ENCODE results near the gene MIX23. TPM values are rescaled to one million over a fixed set of nuclear protein-coding genes. Genes with fewer than 3 reads are reported as not detected.

MIX23 gene
- total RNA-seq, 1 experiment from 2014 or later, result 111 TPM

DNA sequence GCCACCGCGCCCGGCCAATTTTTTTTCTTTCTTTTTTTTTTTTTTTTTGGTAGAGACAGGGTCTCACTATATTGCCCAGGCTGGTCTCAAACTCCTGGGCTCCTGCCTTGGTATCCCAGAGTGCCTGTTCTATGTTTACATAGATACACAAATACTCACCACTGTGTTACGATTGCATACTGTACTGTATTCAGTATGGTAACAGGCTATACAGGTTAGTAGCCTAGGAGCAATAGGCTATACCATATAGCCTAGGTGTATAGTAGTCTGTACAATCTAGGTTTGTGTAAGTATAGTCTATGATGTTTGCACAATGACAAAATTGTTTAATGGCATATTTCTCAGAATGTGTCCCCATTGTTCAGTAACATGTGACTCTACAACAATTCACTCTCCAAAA, 31.4 kb downstream of the MIX23 start:
- Histone ChIP-seq H3K27ac (ENCODE audit: low read length) (no peak overlapping the region), H3K4me2 (ENCODE audit: low read length) (no peak overlapping the region), H3K79me2 (ENCODE audit: low read length) (no peaks in the 10 kb centered on the region), H2AFZ (ENCODE audit: low read length) (no peak overlapping the region), H3K9ac (ENCODE audit: low read length) (no peak overlapping the region), H3F3A (ENCODE audit: low read length, unreplicated experiment) (no peaks in the 10 kb centered on the region), H3K27me3 (ENCODE audit: low read length) (no peaks in the 10 kb centered on the region), H3K36me3 (ENCODE audit: low read depth, low read length) (no peaks in the 10 kb centered on the region), H3K9me2 (replicated peaks; ENCODE audit: low read length) (no peaks in the 10 kb centered on the region), H3K4me3 (ENCODE audit: low read length) (no peak overlapping the region), H3K4me1 (ENCODE audit: insufficient read depth, low read length) (peaks cover 13% of the 10 kb centered on the region), H3K9me3 (ENCODE audit: low read length) (no peaks in the 10 kb centered on the region), H4K20me1 (ENCODE audit: low read length) (no peaks in the 10 kb centered on the region)
- peak; percentile 33 for ATAC-seq
- BruUV-seq (replicated peaks), result no TSS peak
- intact Hi-C loops (cut with micrococcal nuclease), result loop anchor here (10.0 kb wide), 1 partner anchor 377 kb away; no protein-coding TSS in a partner anchor
- CTCF ChIA-PET, result interaction anchor here (0.7 to 3.1 kb wide), 2 partner anchors 35 to 45 kb away, joined by 3 to 37 read pairs; no protein-coding TSS in a partner anchor
- POLR2A ChIA-PET (ENCODE audit: unreplicated experiment), result no interaction called here
- TF ChIP-seq, protein P1, sequence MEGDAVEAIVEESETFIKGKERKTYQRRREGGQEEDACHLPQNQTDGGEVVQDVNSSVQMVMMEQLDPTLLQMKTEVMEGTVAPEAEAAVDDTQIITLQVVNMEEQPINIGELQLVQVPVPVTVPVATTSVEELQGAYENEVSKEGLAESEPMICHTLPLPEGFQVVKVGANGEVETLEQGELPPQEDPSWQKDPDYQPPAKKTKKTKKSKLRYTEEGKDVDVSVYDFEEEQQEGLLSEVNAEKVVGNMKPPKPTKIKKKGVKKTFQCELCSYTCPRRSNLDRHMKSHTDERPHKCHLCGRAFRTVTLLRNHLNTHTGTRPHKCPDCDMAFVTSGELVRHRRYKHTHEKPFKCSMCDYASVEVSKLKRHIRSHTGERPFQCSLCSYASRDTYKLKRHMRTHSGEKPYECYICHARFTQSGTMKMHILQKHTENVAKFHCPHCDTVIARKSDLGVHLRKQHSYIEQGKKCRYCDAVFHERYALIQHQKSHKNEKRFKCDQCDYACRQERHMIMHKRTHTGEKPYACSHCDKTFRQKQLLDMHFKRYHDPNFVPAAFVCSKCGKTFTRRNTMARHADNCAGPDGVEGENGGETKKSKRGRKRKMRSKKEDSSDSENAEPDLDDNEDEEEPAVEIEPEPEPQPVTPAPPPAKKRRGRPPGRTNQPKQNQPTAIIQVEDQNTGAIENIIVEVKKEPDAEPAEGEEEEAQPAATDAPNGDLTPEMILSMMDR (conservative IDR thresholded peaks at IDR 0.05; ENCODE audit: low read depth, low read length), result no peak
- TF ChIP-seq EZH2 (IDR thresholded peaks at IDR 0.05; ENCODE audit: low read length, unreplicated experiment) (no peak), EZH2phosphoT487 (IDR thresholded peaks at IDR 0.05; ENCODE audit: borderline replicate concordance, low read length) (no peak)
- DNase-seq, result peak; percentile 21

DNA sequence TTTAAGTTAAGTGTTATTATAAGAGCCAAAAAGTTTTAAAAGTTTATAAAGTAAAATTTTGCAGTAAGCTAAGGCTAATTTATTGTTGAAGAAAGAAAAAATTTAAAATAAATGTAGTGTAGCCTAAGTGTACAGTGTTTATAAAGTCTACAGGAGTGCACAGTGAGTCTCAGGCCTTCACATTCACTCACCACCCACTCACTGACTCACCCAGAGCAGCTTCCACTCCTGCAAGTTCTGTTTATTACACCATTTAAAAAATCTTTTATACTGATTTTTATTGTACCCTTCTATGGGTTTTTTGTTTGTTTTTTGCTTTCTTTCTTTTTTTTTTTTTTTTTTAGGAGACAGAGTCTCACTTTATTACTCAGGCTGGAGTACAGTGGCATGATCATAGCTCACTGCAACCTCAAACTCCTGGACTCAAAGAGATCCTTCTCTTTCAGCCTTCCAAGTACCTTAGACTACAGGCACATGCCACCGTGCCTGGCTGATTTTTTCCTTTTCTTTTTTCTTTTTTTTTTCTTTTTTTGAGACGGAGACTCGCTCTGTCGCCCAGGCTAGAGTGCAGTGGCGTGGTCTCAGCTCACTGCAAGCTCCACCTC, 32.1 kb downstream of the MIX23 start:
- Histone ChIP-seq H3K9me2 (replicated peaks; ENCODE audit: low read length) (no peaks in the 10 kb centered on the region), H3K9me3 (ENCODE audit: low read length) (no peaks in the 10 kb centered on the region), H3K27ac (ENCODE audit: low read length) (no peak overlapping the region), H3K36me3 (ENCODE audit: low read depth, low read length) (no peaks in the 10 kb centered on the region), H3K4me1 (ENCODE audit: insufficient read depth, low read length) (peaks cover 13% of the 10 kb centered on the region), H3F3A (ENCODE audit: low read length, unreplicated experiment) (no peaks in the 10 kb centered on the region), H4K20me1 (ENCODE audit: low read length) (no peaks in the 10 kb centered on the region), H3K9ac (ENCODE audit: low read length) (no peak overlapping the region), H2AFZ (ENCODE audit: low read length) (no peak overlapping the region), H3K79me2 (ENCODE audit: low read length) (no peaks in the 10 kb centered on the region), H3K4me3 (ENCODE audit: low read length) (no peak overlapping the region), H3K4me2 (ENCODE audit: low read length) (no peak overlapping the region), H3K27me3 (ENCODE audit: low read length) (no peaks in the 10 kb centered on the region)
- ATAC-seq (peak; percentile 86), DNase-seq (peak; percentile 27)
- ChIA-PET CTCF (interaction anchor here (0.6 to 3.1 kb wide), 4 partner anchors 34 to 1933 kb away, joined by 3 to 37 read pairs (median 3); no protein-coding TSS in a partner anchor), POLR2A (ENCODE audit: unreplicated experiment) (interaction anchor here (0.6 to 0.7 kb wide), 3 partner anchors 9 to 45 kb away, joined by 3 to 6 read pairs (median 6); no protein-coding TSS in a partner anchor)
- BruUV-seq (replicated peaks), result no TSS peak
- TF ChIP-seq EZH2 (IDR thresholded peaks at IDR 0.05; ENCODE audit: low read length, unreplicated experiment), result no peak
- intact Hi-C loops (cut with micrococcal nuclease), result loop anchor here (10.0 kb wide), 1 partner anchor 376 kb away; no protein-coding TSS in a partner anchor

DNA sequence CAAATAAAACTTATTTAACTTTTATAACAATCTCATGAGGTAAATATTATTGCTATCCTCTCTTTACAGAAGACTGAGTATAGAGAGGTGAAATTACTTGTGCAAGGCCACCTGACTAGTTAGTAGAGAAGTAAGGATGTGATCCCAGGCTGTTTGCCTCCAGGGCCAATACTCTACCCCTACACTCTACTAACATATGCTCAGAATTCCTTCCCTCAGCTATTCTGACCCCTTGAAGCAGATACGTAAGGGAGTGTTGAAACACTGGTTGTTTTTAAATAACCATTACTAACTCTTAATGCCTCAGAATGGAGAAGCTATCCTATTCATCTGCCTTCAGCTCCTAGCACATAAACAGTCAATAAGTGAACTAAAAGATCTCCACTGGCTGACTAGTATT, 33.9 kb downstream of the MIX23 start:
- POLR2A ChIA-PET (ENCODE audit: unreplicated experiment), result no interaction called here
- H3K9me2 ChIP-seq (replicated peaks; ENCODE audit: low read length), result no peaks in the 10 kb centered on the region
- no peaks in the 10 kb centered on the region for H3K79me2 ChIP-seq (ENCODE audit: low read length)
- no peak for TF ChIP-seq EZH2phosphoT487 (IDR thresholded peaks at IDR 0.05; ENCODE audit: borderline replicate concordance, low read length)
- no peaks in the 10 kb centered on the region for H3K9me3 ChIP-seq (ENCODE audit: low read length)
- no peak overlapping the region for H3K9ac ChIP-seq (ENCODE audit: low read length)
- peaks cover 13% of the 10 kb centered on the region for H3K4me1 ChIP-seq (ENCODE audit: insufficient read depth, low read length)
- CTCF ChIA-PET, result interaction anchor here (0.6 to 3.1 kb wide), 2 partner anchors 43 to 615 kb away, joined by 3 to 37 read pairs; no protein-coding TSS in a partner anchor
- no peaks in the 10 kb centered on the region for H3K36me3 ChIP-seq (ENCODE audit: low read depth, low read length)
- ATAC-seq (no peak), DNase-seq (no peak)
- no peak overlapping the region for H3K4me3 ChIP-seq (ENCODE audit: low read length)
- H3K4me2 ChIP-seq (ENCODE audit: low read length), result no peak overlapping the region
- BruUV-seq (replicated peaks), result no TSS peak
- H3K27ac ChIP-seq (ENCODE audit: low read length), result no peak overlapping the region
- H3F3A ChIP-seq (ENCODE audit: low read length, unreplicated experiment), result no peaks in the 10 kb centered on the region
- intact Hi-C loops (cut with micrococcal nuclease), result no loop called here
- H3K27me3 ChIP-seq (ENCODE audit: low read length), result no peaks in the 10 kb centered on the region
- H2AFZ ChIP-seq (ENCODE audit: low read length), result no peak overlapping the region
- H4K20me1 ChIP-seq (ENCODE audit: low read length), result no peaks in the 10 kb centered on the region

All from PC-3 (cell line).